Fibroblast of skin of scalp (primary cell): ENCODE results near the gene TTC28.
A peak's percentile ranks its signal among the peaks of the same experiment; 100 is the strongest.

Source experiments
- DNase-seq: peaks from one replicate; pipeline ENCODE4 v3.0.0-alpha.2; 2013

Gene TTC28

GRCh38 chr22:28438183-28438768 lies 241.4 kb downstream of the TTC28 start:
- DNase-seq: no peak

- DNase-seq: no peak
Measured at GRCh38 chr22:28435982-28436381, 243.7 kb downstream of the TTC28 start.

- no peak for DNase-seq
Measured at GRCh38 chr22:28435140-28435768, 244.4 kb downstream of the TTC28 start.

- no peak for DNase-seq
Measured at GRCh38 chr22:28430466-28431025, 249.1 kb downstream of the TTC28 start.

GRCh38 chr22:28429711-28430110 lies 249.9 kb downstream of the TTC28 start:
- peak; percentile 74 for DNase-seq

- DNase-seq: no peak
Measured at GRCh38 chr22:28428271-28428670, 251.4 kb downstream of the TTC28 start.

GRCh38 chr22:28426346-28427132 lies 253.1 kb downstream of the TTC28 start:
- peak; percentile 57 for DNase-seq

- no peak for DNase-seq
Measured at GRCh38 chr22:28425211-28425610, 254.4 kb downstream of the TTC28 start.

- peak; percentile 46 for DNase-seq
Measured at GRCh38 chr22:28424427-28425080, 255.1 kb downstream of the TTC28 start.

- no peak for DNase-seq
Measured at GRCh38 chr22:28419919-28420318, 259.7 kb downstream of the TTC28 start.

GRCh38 chr22:28418008-28418407 lies 261.6 kb downstream of the TTC28 start:
- no peak for DNase-seq

- no peak for DNase-seq
Measured at GRCh38 chr22:28417431-28417830, 262.2 kb downstream of the TTC28 start.

GRCh38 chr22:28414913-28415312 lies 264.7 kb downstream of the TTC28 start:
- no peak for DNase-seq

GRCh38 chr22:28413612-28414399 lies 265.8 kb downstream of the TTC28 start:
- no peak for DNase-seq

- no peak for DNase-seq
Measured at GRCh38 chr22:28412109-28412508, 267.5 kb downstream of the TTC28 start.

- peak; percentile 22 for DNase-seq
Measured at GRCh38 chr22:28411125-28411524, 268.5 kb downstream of the TTC28 start.

GRCh38 chr22:28410050-28410816 lies 269.4 kb downstream of the TTC28 start:
- DNase-seq: peak; percentile 69

- no peak for DNase-seq
Measured at GRCh38 chr22:28408709-28409108, 270.9 kb downstream of the TTC28 start.

GRCh38 chr22:28407645-28408044 lies 272.0 kb downstream of the TTC28 start:
- DNase-seq: no peak

GRCh38 chr22:28406246-28406645 lies 273.4 kb downstream of the TTC28 start:
- DNase-seq: no peak

GRCh38 chr22:28405588-28405987 lies 274.1 kb downstream of the TTC28 start:
- DNase-seq: no peak
